Measurements from ENCODE around the gene MPV17L2. TPM values are rescaled to one million over a fixed set of nuclear protein-coding genes. Genes with fewer than 3 reads are reported as not detected.
A peak's percentile ranks its signal among the peaks of the same experiment; 100 is the strongest.

MPV17L2 gene
- total and polyA plus RNA-seq, 2 of the 4 experiments (the other 2 are of a cell fraction) = 7.2 to 19.5 TPM

- H4K20me1 ChIP-seq (ENCODE audit: insufficient read depth, low read length) = peaks cover 11% of the 10 kb centered on the region; the same call in 1 of the 2 replicates
- peak overlapping the region; percentile 89 for H2AFZ ChIP-seq (replicated peaks; ENCODE audit: low read length, poor library complexity)
- H2BK20ac ChIP-seq (ENCODE audit: low read depth, low read length) = peak overlapping the region; percentile 64
- H2BK120ac ChIP-seq (ENCODE audit: low read depth, low read length) = peak overlapping the region; percentile 96
- H3K9ac ChIP-seq (ENCODE audit: low read depth, low read length) = peak overlapping the region; percentile 67
- H3K4me1 ChIP-seq (ENCODE audit: control insufficient read depth, insufficient read depth, low read length) = peaks cover 16% of the 10 kb centered on the region
- H3K27me3 ChIP-seq (ENCODE audit: control insufficient read depth, insufficient read depth, low read length) = no peaks in the 10 kb centered on the region
- peak overlapping the region; percentile 94 for H3K56ac ChIP-seq (ENCODE audit: extremely low read depth, insufficient read depth, low read length)
- H3K79me1 ChIP-seq (ENCODE audit: low read depth in 1 of 2, low read length in 2 of 2) = peaks cover 4 to 47% of the 10 kb centered on the region in 2 experiments
- intact Hi-C loops (cut with micrococcal nuclease) (loop anchor here (10.0 kb wide), 1 partner anchor 209 kb away; the partner anchor contains the start of gene SSBP4), dilution Hi-C loops (cut with HindIII; ENCODE audit: low sequenced_read_pairs, unreplicated experiment) (no loop called here), in situ Hi-C loops (cut with MboI; ENCODE audit: low sequenced_read_pairs) (no loop called here)
- TF ChIP-seq RAD21 (IDR thresholded peaks at IDR 0.05; ENCODE audit: low read length) (no peak), MAZ (IDR thresholded peaks at IDR 0.05; ENCODE audit: borderline replicate concordance, low read depth, low read length) (no peak), CTCF (conservative IDR thresholded peaks at IDR 0.05; ENCODE audit: low read depth, low read length) (no peak), USF2 (IDR thresholded peaks at IDR 0.05; ENCODE audit: low read depth, low read length) (no peak), MXI1 (IDR thresholded peaks at IDR 0.05; ENCODE audit: borderline replicate concordance, low read depth, low read length) (no peak), MAFK (IDR thresholded peaks at IDR 0.05; ENCODE audit: low read depth, low read length) (no peak)
- peak overlapping the region; percentile 93 for H3K27ac ChIP-seq (ENCODE audit: insufficient read depth, low read length)
- H4K8ac ChIP-seq (ENCODE audit: low read depth in 2 of 2, low read length in 2 of 2) = peak overlapping the region; percentile 44 to 94
- CTCF ChIA-PET = no interaction called here
- H3K4me3 ChIP-seq (ENCODE audit: insufficient read depth, low read depth, low read length) = no peak overlapping the region
- H3K9me3 ChIP-seq (ENCODE audit: control insufficient read depth, insufficient read depth, low read length) = no peaks in the 10 kb centered on the region
- peak overlapping the region; percentile 73 for H2AK9ac ChIP-seq (replicated peaks; ENCODE audit: low read depth, low read length, poor library complexity)
- peak overlapping the region; percentile 87 for H3K18ac ChIP-seq (ENCODE audit: low read depth, low read length)
- H3K4me2 ChIP-seq (ENCODE audit: low read depth, low read length) = peak overlapping the region; percentile 82
- no peak for DNase-seq
- peaks cover 14% of the 10 kb centered on the region; the same call in 1 of the 2 replicates for H3K9me1 ChIP-seq (ENCODE audit: insufficient read depth, low read length)
- peak overlapping the region; percentile 95 for H4K91ac ChIP-seq (ENCODE audit: insufficient read depth, low read depth, low read length)
- peak overlapping the region; percentile 79 for H4K5ac ChIP-seq (ENCODE audit: low read depth, low read length)
- H3K4ac ChIP-seq (ENCODE audit: low read depth, low read length) = peak overlapping the region; percentile 93
- 89% methylated on average over 2 of the region's 12 CpGs; no CpG with 5 or more reads in 1 of the 2 experiments for WGBS, 2 experiments (ENCODE audit: extremely low coverage in 2 of 2, insufficient read length in 1 of 2)
- peak overlapping the region; percentile 16; the same call in 1 of the 3 replicates for H2BK15ac ChIP-seq (ENCODE audit: low read depth, low read length)
- POLR2A ChIA-PET (ENCODE audit: unreplicated experiment) = no interaction called here
- no peak for ATAC-seq (ENCODE audit: low read depth)
- H3K14ac ChIP-seq (replicated peaks; ENCODE audit: low read depth, low read length) = peak overlapping the region; percentile 92
- peaks cover 6% of the 10 kb centered on the region; the same call in 1 of the 2 replicates for H3K36me3 ChIP-seq (ENCODE audit: control insufficient read depth, insufficient read depth, low read length)
- no TSS peak for BruUV-seq (replicated peaks)
- peak overlapping the region; percentile 98 for H2AK5ac ChIP-seq (ENCODE audit: low read depth, low read length)
- peak overlapping the region; percentile 91 for H3K23ac ChIP-seq (ENCODE audit: low read depth, low read length)
- peak overlapping the region; percentile 99 for H2BK5ac ChIP-seq (ENCODE audit: low read depth, low read length, poor library complexity, severe bottlenecking)
These were observed 13.0 kb downstream of the MPV17L2 start for GRCh38 chr19:18206018-18206417.

All from IMR-90 (cell line).